Tibial nerve (tissue), 4 donors: Measurements from ENCODE around the gene HMCN1. TPM values are rescaled to one million over a fixed set of nuclear protein-coding genes. Genes with fewer than 3 reads are reported as not detected.

Experiments used
- DNase-seq, 2 donors: peaks; one replicate each; pipeline ENCODE4 v3.0.0-alpha.2; 2019; ENCODE audit warnings: low spot score in 2 of 2
- H3K27ac ChIP-seq, 4 donors: fragments of 200-600 bp; sonication (generic) in 3 of 4; one replicate each; pipeline ENCODE4 v1.5.1; 2017 to 2019; ENCODE audit warnings: mild to moderate bottlenecking in 1 of 4
- H3K27me3 ChIP-seq, 2 donors: fragments of 200-600 bp; sonication (generic) in 1 of 2; one replicate each; pipeline versions ENCODE4 v1.5.1 to v1.6.0; 2017 to 2019
- H3K36me3 ChIP-seq, 3 donors: fragments of 200-600 bp; sonication (generic); one replicate each; pipeline ENCODE4 v1.5.1; 2018 to 2019
- H3K4me1 ChIP-seq, 4 donors: fragments of 200-600 bp; sonication (generic) in 3 of 4; one replicate each; pipeline ENCODE4 v1.5.1; 2017 to 2019
- H3K4me3 ChIP-seq, 4 donors: fragments of 200-600 bp; sonication (generic) in 3 of 4; one replicate each; pipeline ENCODE4 v1.5.1; 2017 to 2019; ENCODE audit warnings: mild to moderate bottlenecking in 1 of 4, moderate library complexity in 1 of 4
- H3K9me3 ChIP-seq, 4 donors: fragments of 200-600 bp; sonication (generic) in 3 of 4; one replicate each; pipeline ENCODE4 v1.5.1; 2017 to 2019
- CTCF ChIP-seq, 5 experiments: fragments of 200-600 bp in 3 of 5; fragments of 450-650 bp in 2 of 5; sonication (generic) in 3 of 5; IDR thresholded peaks; one replicate each; pipeline ENCODE4 v1.5.1; 2016 to 2019; ENCODE audit warnings: antibody characterized with exemption in 5 of 5, mild to moderate bottlenecking in 3 of 5, moderate library complexity in 2 of 5
- EP300 ChIP-seq, 2 donors: sonication (generic); formaldehyde crosslinking; IDR thresholded peaks; one replicate each; pipeline ENCODE4 v1.6.1; 2017; ENCODE audit warnings: antibody characterized with exemption in 2 of 2, mild to moderate bottlenecking in 1 of 2
- POLR2A ChIP-seq, 2 donors: fragments of 450-650 bp; IDR thresholded peaks; one replicate each; pipeline ENCODE4 v1.6.1; 2017; ENCODE audit warnings: antibody characterized with exemption in 2 of 2, mild to moderate bottlenecking in 2 of 2, moderate library complexity in 2 of 2
- WGBS, 2 donors: methylation state at CpG; one replicate each; pipeline ENCODE4 v1.1.5; 2018; 5-methylcytosine and 5-hydroxymethylcytosine counted together
- total RNA-seq, 4 donors: library from RNA; depleted of rRNA; stranded (reverse); fragments of >200 nt; gene quantifications; one replicate each; pipeline ENCODE4 v1.1.0, GENCODE V29; 2016

HMCN1 gene
- total RNA-seq, 4 donors from 2014 or later, result 2.1 to 13.3 (median 3.9) TPM

DNA sequence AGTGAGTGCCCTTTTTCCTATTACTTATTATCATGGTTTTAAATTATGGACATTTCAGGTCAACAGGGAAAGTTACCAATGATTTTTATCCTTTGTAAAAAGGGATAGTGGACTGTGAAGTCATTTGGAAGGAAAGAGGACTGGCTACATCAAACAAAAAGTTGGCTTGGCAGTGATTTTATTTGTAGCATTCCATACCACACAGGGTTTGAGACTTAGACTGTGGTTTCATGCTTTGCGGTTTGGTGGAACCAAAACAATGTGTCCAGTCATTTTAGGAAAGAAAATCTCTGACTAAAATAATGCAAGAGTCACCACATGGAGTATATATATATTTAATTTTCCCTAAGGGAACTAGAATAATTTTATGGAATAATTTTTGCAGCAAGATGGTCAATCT, 239.5 kb downstream of the HMCN1 start:
- no peaks in the 10 kb centered on the region for H3K36me3 ChIP-seq
- peaks cover 0 to 7% (median 0%) of the 10 kb centered on the region in 4 donors for H3K4me1 ChIP-seq
- WGBS, 2 donors, result 41 to 46% methylated on average over 1 of the region's 1 CpG
- H3K27me3 ChIP-seq, result no peaks in the 10 kb centered on the region
- no peak overlapping the region for H3K27ac ChIP-seq
- TF ChIP-seq EP300 (IDR thresholded peaks at IDR 0.05) (no peak), POLR2A (IDR thresholded peaks at IDR 0.05) (no peak), CTCF (IDR thresholded peaks at IDR 0.05) (no peak)
- DNase-seq, result no peak
- H3K9me3 ChIP-seq, result no peaks in the 10 kb centered on the region
- no peak overlapping the region for H3K4me3 ChIP-seq

GRCh38 chr1:185974367-185975170, 240.4 kb downstream of the HMCN1 start:
- no peak overlapping the region for H3K27ac ChIP-seq
- no peaks in the 10 kb centered on the region for H3K27me3 ChIP-seq
- no peak for TF ChIP-seq CTCF (IDR thresholded peaks at IDR 0.05)
- TF ChIP-seq EP300 (IDR thresholded peaks at IDR 0.05), result no peak
- no peak for TF ChIP-seq POLR2A (IDR thresholded peaks at IDR 0.05)
- H3K4me3 ChIP-seq, result no peak overlapping the region
- no peaks in the 10 kb centered on the region for H3K9me3 ChIP-seq
- DNase-seq, result no peak
- H3K36me3 ChIP-seq, result no peaks in the 10 kb centered on the region
- no peaks in the 10 kb centered on the region for H3K4me1 ChIP-seq
- 88 to 92% methylated on average over 3 of the region's 3 CpGs for WGBS, 2 donors

DNA sequence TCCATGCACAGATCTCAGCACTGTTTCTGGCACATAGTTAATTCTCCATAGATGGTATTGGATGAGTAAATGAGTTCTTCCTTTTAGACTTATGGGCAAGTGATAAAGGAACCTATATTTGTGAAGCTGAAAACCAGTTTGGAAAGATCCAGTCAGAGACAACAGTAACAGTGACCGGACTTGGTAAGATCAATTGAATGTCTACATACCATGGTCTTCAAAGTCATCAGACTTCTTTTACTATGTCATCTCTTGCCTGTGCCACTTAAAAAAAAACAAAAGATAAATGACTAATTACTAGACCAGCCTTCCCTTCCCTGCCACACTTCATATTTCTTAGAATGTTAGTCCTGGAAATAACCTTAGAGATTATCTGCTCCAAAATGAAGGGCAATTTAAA, 246.7 kb downstream of the HMCN1 start:
- H3K36me3 ChIP-seq, result no peaks in the 10 kb centered on the region

DNA sequence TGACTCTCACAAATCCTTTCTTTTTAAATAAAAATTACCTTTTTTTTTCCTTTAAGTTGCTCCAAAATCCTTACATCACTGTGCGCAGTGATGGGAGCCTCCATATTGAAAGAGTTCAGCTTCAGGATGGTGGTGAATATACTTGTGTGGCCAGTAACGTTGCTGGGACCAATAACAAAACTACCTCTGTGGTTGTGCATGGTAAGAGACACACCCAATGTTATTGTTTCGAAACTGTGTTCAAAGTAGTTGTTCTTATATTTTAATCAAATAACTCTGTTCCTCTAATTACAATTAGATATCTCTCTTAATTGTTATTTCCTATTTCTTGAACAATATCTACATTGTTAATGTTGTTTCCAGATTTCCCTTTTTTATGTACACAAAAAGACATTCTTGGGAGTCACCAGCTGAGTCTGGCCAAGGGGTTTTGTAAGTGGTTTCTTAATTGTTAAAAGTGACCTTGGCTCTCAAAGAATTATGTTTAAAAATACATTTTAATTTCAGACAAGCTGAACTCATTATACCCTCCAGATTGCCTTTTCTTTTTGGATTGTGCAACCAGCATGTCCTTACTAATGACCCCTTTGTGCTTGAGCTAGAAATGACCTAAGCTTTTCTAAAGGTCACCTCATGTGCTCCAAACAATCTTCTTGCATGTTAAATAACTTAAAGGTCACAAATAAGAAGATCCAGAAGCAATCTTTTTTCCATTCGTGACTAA, 250.1 kb downstream of the HMCN1 start:
- Histone ChIP-seq H3K36me3 (no peaks in the 10 kb centered on the region), H3K9me3 (no peaks in the 10 kb centered on the region), H3K27me3 (no peaks in the 10 kb centered on the region), H3K4me1 (peaks cover 0 to 21% (median 5%) of the 10 kb centered on the region in 4 donors), H3K27ac (no peak overlapping the region), H3K4me3 (no peak overlapping the region)
- TF ChIP-seq POLR2A (IDR thresholded peaks at IDR 0.05) (no peak), EP300 (IDR thresholded peaks at IDR 0.05) (peak in 1 of 2 donors; percentile 35), CTCF (IDR thresholded peaks at IDR 0.05) (no peak)
- WGBS, 2 donors, result 52 to 56% methylated on average over 4 of the region's 4 CpGs
- no peak for DNase-seq

More for the DNA sequence above, 246.7 kb downstream of the HMCN1 start:
- Histone ChIP-seq H3K27ac (no peak overlapping the region), H3K4me1 (peaks cover 0 to 21% (median 5%) of the 10 kb centered on the region in 4 donors), H3K9me3 (no peaks in the 10 kb centered on the region), H3K27me3 (no peaks in the 10 kb centered on the region), H3K4me3 (no peak overlapping the region)
- TF ChIP-seq CTCF (IDR thresholded peaks at IDR 0.05) (no peak), EP300 (IDR thresholded peaks at IDR 0.05) (no peak), POLR2A (IDR thresholded peaks at IDR 0.05) (no peak)
- 88 to 97% methylated on average over 1 of the region's 1 CpG for WGBS, 2 donors
- no peak for DNase-seq
